SU-DHL-6 (cell line): Measurements from ENCODE around the gene NCOR2.

Source experiments
- CTCF ChIP-seq: fragments of 200-600 bp; sonication (generic); IDR thresholded peaks from one replicate; pipeline ENCODE4 v1.5.1; 2017; ENCODE audit warnings: antibody characterized with exemption, mild to moderate bottlenecking, low read length, moderate library complexity; ENCODE audit not compliant: insufficient read depth, poor library complexity, severe bottlenecking
- EZH2phosphoT487 ChIP-seq: fragments of 200-600 bp; sonication (generic), shearing (Covaris generic); conservative IDR thresholded peaks from 2 replicates; pipeline ENCODE4 v1.6.1; 2018; ENCODE audit warnings: mild to moderate bottlenecking, antibody characterized with exemption, low read length, moderate library complexity, mixed read lengths

GRCh38 chr12:124539084-124540041 lies 28.0 kb downstream of the NCOR2 start:
- no peak for TF ChIP-seq CTCF
- no peak for TF ChIP-seq EZH2phosphoT487
